IMR-90 (cell line): ENCODE results near the gene APP. TPM values are rescaled to one million over a fixed set of nuclear protein-coding genes. Genes with fewer than 3 reads are reported as not detected.

Experiments
- ATAC-seq: fragments of 200-7000 bp; cut with Tn5 transposase; 2 replicates; pipeline ENCODE4 v1.9.1; 2020; ENCODE audit warnings: low read depth, mild to moderate bottlenecking, moderate library complexity
- BruUV-seq: library from RNA; stranded (reverse); fragments of 400-500 nt; replicated peaks from 2 replicates; lab custom pipeline; 2021; lab: Mats Ljungman, UMichigan
- CTCF ChIA-PET: fragments of 300-600 bp; formaldehyde crosslinking; extraction: SDS; loops from one replicate; lab custom pipeline; 2021; ENCODE audit warnings: antibody characterized with exemption; lab: Yijun Ruan, JAX
- POLR2A ChIA-PET: fragments of 300-600 bp; sonication (Branson Sonifier 250); formaldehyde crosslinking; loops from one replicate; lab custom pipeline; 2022; ENCODE audit warnings: antibody characterized with exemption; ENCODE audit not compliant: unreplicated experiment; lab: Charles Lee
- DNase-seq: peaks from one replicate; pipeline ENCODE4 v3.0.0; 2013
- H2AFZ ChIP-seq: replicated peaks from 2 replicates; pipeline ENCODE3; 2013; ENCODE audit warnings: low read length, mild to moderate bottlenecking; ENCODE audit not compliant: poor library complexity
- H2AK5ac ChIP-seq: 2 replicates; pipeline ENCODE4 v1.6.1; 2013; ENCODE audit warnings: low read depth, low read length, inconsistent platforms
- H2AK9ac ChIP-seq: replicated peaks from 2 replicates; pipeline ENCODE3; 2013; ENCODE audit warnings: mild to moderate bottlenecking, low read depth, low read length, moderate library complexity; ENCODE audit not compliant: poor library complexity
- H2BK120ac ChIP-seq: 2 replicates; pipeline ENCODE4 v1.6.1; 2013; ENCODE audit warnings: low read depth, low read length, inconsistent platforms
- H2BK15ac ChIP-seq: 3 replicates; pipeline ENCODE4 v1.6.1; 2013; ENCODE audit warnings: low read depth, low read length, inconsistent platforms
- H2BK20ac ChIP-seq: 2 replicates; pipeline ENCODE4 v1.6.1; 2013; ENCODE audit warnings: low read depth, mild to moderate bottlenecking, inconsistent platforms, low read length, moderate library complexity
- H2BK5ac ChIP-seq: 2 replicates; pipeline ENCODE4 v1.6.1; 2013; ENCODE audit warnings: mild to moderate bottlenecking, low read depth, low read length, inconsistent platforms; ENCODE audit not compliant: poor library complexity, severe bottlenecking
- H3K14ac ChIP-seq: replicated peaks from 2 replicates; pipeline ENCODE4 v1.6.1; 2013; ENCODE audit warnings: low read depth, low read length, inconsistent platforms
- H3K18ac ChIP-seq: 2 replicates; pipeline ENCODE4 v1.6.1; 2013; ENCODE audit warnings: low read depth, low read length, control low read depth
- H3K23ac ChIP-seq: 2 replicates; pipeline ENCODE4 v1.6.1; 2013; ENCODE audit warnings: low read depth, low read length, inconsistent platforms
- H3K27ac ChIP-seq: 2 replicates; pipeline ENCODE4 v1.5.1; 2013; ENCODE audit warnings: mild to moderate bottlenecking, control low read depth, low read length; ENCODE audit not compliant: insufficient read depth
- H3K27me3 ChIP-seq: 2 replicates; pipeline ENCODE4 v1.6.1; 2013; ENCODE audit warnings: low read length; ENCODE audit not compliant: control insufficient read depth, insufficient read depth
- H3K36me3 ChIP-seq: 2 replicates; pipeline ENCODE4 v1.6.1; 2013; ENCODE audit warnings: low read length, mixed read lengths; ENCODE audit not compliant: control insufficient read depth, insufficient read depth
- H3K4ac ChIP-seq: 2 replicates; pipeline ENCODE4 v1.6.1; 2013; ENCODE audit warnings: low read depth, low read length, inconsistent platforms
- H3K4me1 ChIP-seq: 2 replicates; pipeline ENCODE4 v1.6.1; 2013; ENCODE audit warnings: low read length, mixed read lengths; ENCODE audit not compliant: control insufficient read depth, insufficient read depth
- H3K4me2 ChIP-seq: 2 replicates; pipeline ENCODE4 v1.6.1; 2013; ENCODE audit warnings: low read depth, mild to moderate bottlenecking, control low read depth, low read length, moderate library complexity
- H3K4me3 ChIP-seq: 2 replicates; pipeline ENCODE4 v1.5.1; 2013; ENCODE audit warnings: low read depth, mild to moderate bottlenecking, control low read depth, low read length, moderate library complexity; ENCODE audit not compliant: insufficient read depth
- H3K56ac ChIP-seq: 2 replicates; pipeline ENCODE4 v1.6.1; 2013; ENCODE audit warnings: low read length, inconsistent platforms; ENCODE audit not compliant: insufficient read depth; ENCODE audit errors: extremely low read depth
- H3K79me1 ChIP-seq, 2 experiments: 2 replicates each; pipeline ENCODE4 v1.6.1; 2013; ENCODE audit warnings: low read length in 2 of 2, inconsistent platforms in 1 of 2, low read depth in 1 of 2
- H3K9ac ChIP-seq: 2 replicates; pipeline ENCODE4 v1.6.1; 2013; ENCODE audit warnings: low read depth, low read length, control low read depth
- H3K9me1 ChIP-seq: 2 replicates; pipeline ENCODE4 v1.6.1; 2013; ENCODE audit warnings: low read length, inconsistent platforms; ENCODE audit not compliant: insufficient read depth
- H3K9me3 ChIP-seq: 2 replicates; pipeline ENCODE4 v1.6.1; 2013; ENCODE audit warnings: low read length; ENCODE audit not compliant: control insufficient read depth, insufficient read depth
- H4K20me1 ChIP-seq: 2 replicates; pipeline ENCODE4 v1.6.1; 2013; ENCODE audit warnings: low read length, inconsistent platforms; ENCODE audit not compliant: insufficient read depth
- H4K5ac ChIP-seq: 2 replicates; pipeline ENCODE4 v1.6.1; 2013; ENCODE audit warnings: mild to moderate bottlenecking, low read depth, low read length, control low read depth
- H4K8ac ChIP-seq, 2 experiments: 2 replicates each; pipeline ENCODE4 v1.6.1; 2013; ENCODE audit warnings: low read depth in 2 of 2, low read length in 2 of 2, control low read depth in 1 of 2, inconsistent platforms in 1 of 2
- H4K91ac ChIP-seq: 2 replicates; pipeline ENCODE4 v1.6.1; 2013; ENCODE audit warnings: low read depth, low read length, inconsistent platforms; ENCODE audit not compliant: insufficient read depth
- NFE2L2 ChIP-seq: fragments of 150-350 bp; IDR thresholded peaks from 2 replicates; pipeline ENCODE4 v1.6.1; 2016; ENCODE audit warnings: low read depth, mild to moderate bottlenecking, low read length
- RFX5 ChIP-seq: IDR thresholded peaks from 2 replicates; pipeline ENCODE4 v1.8.0; 2012; ENCODE audit warnings: low read depth, mild to moderate bottlenecking, low read length, moderate library complexity
- WGBS, 2 experiments: methylation state at CpG; one replicate each; pipeline versions ENCODE4 v1.1.5 to v1.1.7; 2013; ENCODE audit warnings: missing lambda C conversion rate in 2 of 2; ENCODE audit not compliant: insufficient read length in 1 of 2; ENCODE audit errors: extremely low coverage in 2 of 2; 5-methylcytosine and 5-hydroxymethylcytosine counted together
- dilution Hi-C: fragments of 300-500 bp; cut with HindIII; formaldehyde crosslinking; loops from one replicate; pipeline ENCODE4 v1.14.3; 2018; ENCODE audit warnings: low sequenced_read_pairs; ENCODE audit not compliant: unreplicated experiment
- in situ Hi-C: fragments of 300-500 bp; cut with MboI; formaldehyde crosslinking; loops from 3 replicates; pipeline ENCODE4 v1.14.3; 2019; ENCODE audit warnings: low sequenced_read_pairs, inconsistent platforms, mixed read lengths
- intact Hi-C: fragments of 100-400 bp; cut with micrococcal nuclease; formaldehyde crosslinking; loops from 2 replicates; pipeline ENCODE4 v1.10.0; 2022
- polyA plus RNA-seq, 3 experiments: library from polyadenylated mRNA; depleted of rRNA; stranded (reverse); fragments of >200 nt; gene quantifications; 2 replicates each; pipeline ENCODE4 v1.2.3, GENCODE V29; 2012; ENCODE audit warnings: low replicate concordance in 1 of 3
- total RNA-seq: library from RNA; depleted of rRNA; stranded (reverse); fragments of >200 nt; gene quantifications from 2 replicates; pipeline ENCODE4 v1.2.3, GENCODE V29; 2012

The APP gene
- total and polyA plus RNA-seq, 2 of the 4 experiments (the other 2 are of a cell fraction), result 191 to 530 TPM

- Histone ChIP-seq H4K5ac (no peak overlapping the region), H4K8ac (no peak overlapping the region), H2AFZ (no peak overlapping the region), H3K18ac (no peak overlapping the region), H3K4me2 (no peak overlapping the region), H2BK120ac (no peak overlapping the region), H2AK5ac (no peak overlapping the region), H3K23ac (no peak overlapping the region), H3K4me1 (peaks cover 1% of the 10 kb centered on the region), H2AK9ac (no peak overlapping the region), H3K9me1 (peaks cover 6% of the 10 kb centered on the region; the same call in 1 of the 2 replicates), H3K56ac (no peak overlapping the region), H3K4me3 (no peak overlapping the region), H3K14ac (no peak overlapping the region), H3K27ac (no peak overlapping the region), H3K4ac (no peak overlapping the region), H3K9me3 (no peaks in the 10 kb centered on the region), H2BK15ac (no peak overlapping the region), H3K79me1 (peaks cover under 1 to 4% of the 10 kb centered on the region in 2 experiments; a peak in 2 of 4 replicates), H3K9ac (no peak overlapping the region), H4K20me1 (no peaks in the 10 kb centered on the region), H2BK20ac (no peak overlapping the region), H3K27me3 (no peaks in the 10 kb centered on the region), H4K91ac (no peak overlapping the region), H2BK5ac (no peak overlapping the region), H3K36me3 (peaks cover 17% of the 10 kb centered on the region)
- WGBS, 2 experiments, result no CpG with 5 or more reads among the region's 4 CpGs
- in situ Hi-C loops, result loop anchor here (25.0 kb wide), 1 partner anchor 816 kb away; no protein-coding TSS in a partner anchor
- DNase-seq (no peak), ATAC-seq (no peak)
- CTCF ChIA-PET, result interaction anchor here (1.3 to 1.4 kb wide), 2 partner anchors 29 to 136 kb away, joined by 3 to 5 read pairs; no protein-coding TSS in a partner anchor
- POLR2A ChIA-PET, result no interaction called here
- intact Hi-C loops, result no loop called here
- dilution Hi-C loops, result no loop called here
- BruUV-seq, result no TSS peak
- TF ChIP-seq NFE2L2, result no peak
- no peak for TF ChIP-seq RFX5
Observed at GRCh38 chr21:25896501-25897056, 274.0 kb downstream of the APP start.
